Adrenal gland (tissue), 5 donors: ENCODE results near the gene DSCAML1.

ENCODE experiments used
- CTCF ChIP-seq, 6 experiments: fragments of 450-650 bp in 4 of 6; fragments of 200-600 bp in 2 of 6; sonication (generic) in 1 of 6; IDR thresholded peaks; 1 replicate in 5 of 6; 2 replicates in 1 of 6; pipeline versions ENCODE4 v1.5.1 to v1.8.0; 2016 to 2021; ENCODE audit warnings: antibody characterized with exemption in 6 of 6, mild to moderate bottlenecking in 2 of 6, moderate library complexity in 1 of 6
- POLR2A ChIP-seq, 2 donors: fragments of 450-650 bp; IDR thresholded peaks; one replicate each; pipeline ENCODE4 v1.6.1; 2017; ENCODE audit warnings: antibody characterized with exemption in 2 of 2, mild to moderate bottlenecking in 2 of 2, moderate library complexity in 1 of 2
- donor health status: DM: no; HTN: no; CAD: no.

GRCh38 chr11:117473481-117474091, 323.4 kb downstream of the DSCAML1 start:
- TF ChIP-seq POLR2A (IDR thresholded peaks at IDR 0.05): no peak
- no peak for TF ChIP-seq CTCF (IDR thresholded peaks at IDR 0.05)
